Panc1 (cell line): ENCODE data around the gene OSTF1. TPM values are rescaled to one million over a fixed set of nuclear protein-coding genes. Genes with fewer than 3 reads are reported as not detected.

Experiments
- ATAC-seq: fragments of 200-7000 bp; cut with Tn5 transposase; 2 replicates; pipeline ENCODE4 v1.9.1; 2020; ENCODE audit warnings: mild to moderate bottlenecking, moderate library complexity
- BruUV-seq: library from RNA; stranded (reverse); fragments of 400-500 nt; replicated peaks from 2 replicates; lab custom pipeline; 2021; lab: Mats Ljungman, UMichigan
- CTCF ChIA-PET: fragments of 300-600 bp; sonication (Branson Sonifier 250); formaldehyde crosslinking; loops from one replicate; lab custom pipeline; 2022; ENCODE audit warnings: antibody characterized with exemption; lab: Charles Lee
- POLR2A ChIA-PET: fragments of 300-600 bp; sonication (Branson Sonifier 250); formaldehyde crosslinking; loops from one replicate; lab custom pipeline; 2022; ENCODE audit warnings: antibody characterized with exemption; lab: Charles Lee
- DNase-seq: peaks from one replicate; pipeline ENCODE4 v3.0.0-alpha.2; 2010; ENCODE audit warnings: low read depth, low spot score
- H3K27ac ChIP-seq: 2 replicates; pipeline ENCODE4 v1.5.1; 2011; ENCODE audit warnings: mild to moderate bottlenecking, low read length, inconsistent platforms
- H3K27me3 ChIP-seq: fragments of 200-500 bp; sonication (Bioruptor generic); 2 replicates; pipeline ENCODE4 v1.6.0; 2014; ENCODE audit warnings: low read length, inconsistent platforms; ENCODE audit not compliant: control insufficient read depth, insufficient read depth
- H3K36me3 ChIP-seq: fragments of 200-500 bp; sonication (Bioruptor generic); 2 replicates; pipeline ENCODE4 v1.5.1; 2014; ENCODE audit warnings: inconsistent platforms, mild to moderate bottlenecking, low read length, moderate library complexity; ENCODE audit not compliant: control insufficient read depth, insufficient read depth
- H3K4me1 ChIP-seq: 2 replicates; pipeline ENCODE4 v1.5.1; 2011; ENCODE audit warnings: inconsistent platforms, mild to moderate bottlenecking, low read length, moderate library complexity; ENCODE audit not compliant: control insufficient read depth, insufficient read depth
- H3K4me3 ChIP-seq, 2 experiments: 2 replicates each; pipeline ENCODE4 v1.5.1; 2011 to 2012; ENCODE audit warnings: low read depth in 2 of 2, low read length in 2 of 2, mild to moderate bottlenecking in 2 of 2, inconsistent platforms in 1 of 2, moderate library complexity in 1 of 2
- H3K9me3 ChIP-seq: fragments of 200-500 bp; sonication (Bioruptor generic); 2 replicates; pipeline ENCODE4 v1.5.1; 2014; ENCODE audit warnings: low read depth, mild to moderate bottlenecking, inconsistent platforms, low read length, moderate library complexity; ENCODE audit not compliant: control insufficient read depth, insufficient read depth
- CTCF ChIP-seq: fragments of 450-650 bp; IDR thresholded peaks from 2 replicates; pipeline ENCODE4 v1.5.1; 2017; ENCODE audit warnings: mild to moderate bottlenecking
- POLR2AphosphoS5 ChIP-seq: IDR thresholded peaks from 2 replicates; pipeline ENCODE4 v1.6.1; 2012; ENCODE audit warnings: mild to moderate bottlenecking, low read depth, low read length, moderate library complexity
- SIN3A ChIP-seq: IDR thresholded peaks from 2 replicates; pipeline ENCODE4 v1.6.1; 2012; ENCODE audit warnings: low read depth, mild to moderate bottlenecking, low read length, moderate library complexity, borderline replicate concordance; ENCODE audit not compliant: insufficient read depth
- TCF7L2 ChIP-seq: IDR thresholded peaks from 2 replicates; pipeline ENCODE4 v1.6.1; 2011; ENCODE audit warnings: mild to moderate bottlenecking, low read depth, low read length, inconsistent platforms
- in situ Hi-C: cut with HindIII; loops from 2 replicates; pipeline ENCODE4 v1.10.0; 2016; ENCODE audit warnings: low sequenced_read_pairs, low pct_unique_long_range_greater_than_20kb
- intact Hi-C: fragments of 100-400 bp; cut with micrococcal nuclease; formaldehyde crosslinking; loops from one replicate; pipeline ENCODE4 v1.10.0; 2022; ENCODE audit not compliant: unreplicated experiment
- total RNA-seq: library from RNA; stranded (reverse); gene quantifications from one replicate; pipeline ENCODE4 v1.2.1, GENCODE V29; 2021; ENCODE audit not compliant: unreplicated experiment
- TF ChIP-seq, protein P1 (sequence below), 2 experiments: IDR thresholded peaks; 2 replicates each; pipeline ENCODE4 v1.6.1; 2011 to 2012; ENCODE audit warnings: low read depth in 2 of 2, control low read depth in 1 of 2, low read length in 1 of 2, mild to moderate bottlenecking in 1 of 2, moderate library complexity in 1 of 2; ENCODE audit not compliant: insufficient read depth in 1 of 2

The OSTF1 gene
- total RNA-seq, 1 experiment from 2014 or later, result 24.6 TPM

GRCh38 chr9:75130621-75131230 lies 42.4 kb downstream of the OSTF1 start:
- Histone ChIP-seq H3K27me3 (no peaks in the 10 kb centered on the region), H3K36me3 (no peaks in the 10 kb centered on the region), H3K4me3 (no peak overlapping the region), H3K4me1 (no peaks in the 10 kb centered on the region), H3K9me3 (no peaks in the 10 kb centered on the region), H3K27ac (no peak overlapping the region)
- in situ Hi-C loops, result no loop called here
- intact Hi-C loops, result no loop called here
- no peak for ATAC-seq
- DNase-seq, result no peak
- no TSS peak for BruUV-seq
- TF ChIP-seq TCF7L2, result no peak
- no peak for TF ChIP-seq CTCF
- no peak for TF ChIP-seq SIN3A
- TF ChIP-seq, protein P1, sequence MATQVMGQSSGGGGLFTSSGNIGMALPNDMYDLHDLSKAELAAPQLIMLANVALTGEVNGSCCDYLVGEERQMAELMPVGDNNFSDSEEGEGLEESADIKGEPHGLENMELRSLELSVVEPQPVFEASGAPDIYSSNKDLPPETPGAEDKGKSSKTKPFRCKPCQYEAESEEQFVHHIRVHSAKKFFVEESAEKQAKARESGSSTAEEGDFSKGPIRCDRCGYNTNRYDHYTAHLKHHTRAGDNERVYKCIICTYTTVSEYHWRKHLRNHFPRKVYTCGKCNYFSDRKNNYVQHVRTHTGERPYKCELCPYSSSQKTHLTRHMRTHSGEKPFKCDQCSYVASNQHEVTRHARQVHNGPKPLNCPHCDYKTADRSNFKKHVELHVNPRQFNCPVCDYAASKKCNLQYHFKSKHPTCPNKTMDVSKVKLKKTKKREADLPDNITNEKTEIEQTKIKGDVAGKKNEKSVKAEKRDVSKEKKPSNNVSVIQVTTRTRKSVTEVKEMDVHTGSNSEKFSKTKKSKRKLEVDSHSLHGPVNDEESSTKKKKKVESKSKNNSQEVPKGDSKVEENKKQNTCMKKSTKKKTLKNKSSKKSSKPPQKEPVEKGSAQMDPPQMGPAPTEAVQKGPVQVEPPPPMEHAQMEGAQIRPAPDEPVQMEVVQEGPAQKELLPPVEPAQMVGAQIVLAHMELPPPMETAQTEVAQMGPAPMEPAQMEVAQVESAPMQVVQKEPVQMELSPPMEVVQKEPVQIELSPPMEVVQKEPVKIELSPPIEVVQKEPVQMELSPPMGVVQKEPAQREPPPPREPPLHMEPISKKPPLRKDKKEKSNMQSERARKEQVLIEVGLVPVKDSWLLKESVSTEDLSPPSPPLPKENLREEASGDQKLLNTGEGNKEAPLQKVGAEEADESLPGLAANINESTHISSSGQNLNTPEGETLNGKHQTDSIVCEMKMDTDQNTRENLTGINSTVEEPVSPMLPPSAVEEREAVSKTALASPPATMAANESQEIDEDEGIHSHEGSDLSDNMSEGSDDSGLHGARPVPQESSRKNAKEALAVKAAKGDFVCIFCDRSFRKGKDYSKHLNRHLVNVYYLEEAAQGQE (IDR thresholded peaks at IDR 0.05; ENCODE audit: insufficient read depth in 1 of 2, low read depth in 2 of 2, low read length in 1 of 2), result no peak
- no peak for TF ChIP-seq POLR2AphosphoS5
- POLR2A ChIA-PET, result interaction anchor here (0.7 kb wide), 1 partner anchor 877 kb away, joined by 3 read pairs; no protein-coding TSS in a partner anchor
- CTCF ChIA-PET, result no interaction called here

- no peak for TF ChIP-seq POLR2AphosphoS5
- TF ChIP-seq, protein P1 (IDR thresholded peaks at IDR 0.05; ENCODE audit: insufficient read depth in 1 of 2, low read depth in 2 of 2, low read length in 1 of 2), result no peak
- TF ChIP-seq CTCF, result no peak
- TF ChIP-seq SIN3A, result no peak
- TF ChIP-seq TCF7L2, result no peak
- no TSS peak for BruUV-seq
- Histone ChIP-seq H3K27ac (no peak overlapping the region), H3K36me3 (no peaks in the 10 kb centered on the region), H3K27me3 (no peaks in the 10 kb centered on the region), H3K4me3 (no peak overlapping the region), H3K4me1 (no peaks in the 10 kb centered on the region), H3K9me3 (no peaks in the 10 kb centered on the region)
- ATAC-seq (no peak), DNase-seq (no peak)
- POLR2A ChIA-PET, result no interaction called here
- in situ Hi-C loops, result no loop called here
- intact Hi-C loops, result no loop called here
- CTCF ChIA-PET, result no interaction called here
Observed at GRCh38 chr9:75131700-75132099, 43.4 kb downstream of the OSTF1 start.
